ENCODE results near the gene TM6SF1.
A peak's percentile ranks its signal among the peaks of the same experiment; 100 is the strongest.

Gene TM6SF1

DNA sequence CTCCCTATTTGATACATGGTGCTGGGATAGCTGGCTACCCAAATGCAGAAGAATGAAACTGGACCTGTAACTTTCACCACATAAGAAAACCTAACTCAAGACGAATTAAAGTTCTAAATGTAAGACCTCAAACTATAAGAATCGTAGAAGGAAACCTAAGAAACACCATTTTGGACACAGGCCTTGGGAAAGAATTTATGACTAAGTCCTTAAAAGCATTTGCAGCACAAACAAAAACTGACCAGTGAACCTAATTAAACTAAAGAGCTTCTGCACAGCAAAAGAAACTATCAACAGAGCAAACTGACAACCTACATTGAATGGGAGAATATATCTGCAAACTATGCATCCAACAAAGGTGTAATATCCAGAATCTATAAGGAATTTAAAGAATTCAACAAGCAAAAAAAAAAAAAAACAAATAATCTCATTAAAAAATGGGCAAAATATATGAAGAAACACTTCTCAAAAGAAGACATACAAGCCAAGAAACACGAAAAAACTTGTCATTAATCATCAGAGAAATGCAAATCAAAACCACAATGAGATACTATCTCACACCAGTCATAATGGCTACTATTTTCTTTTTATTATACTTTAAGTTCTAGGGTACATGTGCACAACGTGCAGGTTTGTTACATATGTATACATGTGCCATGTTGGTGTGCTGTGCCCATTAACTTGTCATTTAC is 63.2 kb downstream of the TM6SF1 start:
- DNase-seq (ENCODE audit: low read depth): peak; percentile 7
- H3K4me3 ChIP-seq (replicated peaks; ENCODE audit: low read depth, low read length): no peak overlapping the region
- no peak for TF ChIP-seq CTCF (IDR thresholded peaks at IDR 0.05; ENCODE audit: low read length, missing control alignments)

DNA sequence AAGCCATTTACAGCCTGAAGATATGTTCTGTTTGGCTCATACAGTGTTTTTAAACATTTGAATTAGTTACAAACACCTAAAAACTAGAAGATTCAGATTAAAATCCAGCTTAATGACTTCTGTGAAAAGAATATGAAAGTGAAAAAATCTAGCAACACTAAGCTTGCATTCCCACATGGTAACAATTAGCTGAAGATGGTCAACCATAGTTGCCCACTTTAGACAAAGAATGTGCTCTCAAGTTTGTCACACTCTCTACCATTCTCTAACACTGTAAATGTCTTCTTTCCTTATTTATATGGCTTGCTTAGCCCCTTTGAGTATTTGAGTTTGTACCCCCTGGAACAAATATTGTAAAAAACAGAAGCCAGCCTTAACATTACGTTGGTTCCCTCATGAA is 67.4 kb downstream of the TM6SF1 start:
- no peak for TF ChIP-seq CTCF (IDR thresholded peaks at IDR 0.05; ENCODE audit: low read length, missing control alignments)
- H3K4me3 ChIP-seq (replicated peaks; ENCODE audit: low read depth, low read length): no peak overlapping the region
- no peak for DNase-seq (ENCODE audit: low read depth)

- no peak overlapping the region for H3K4me3 ChIP-seq (replicated peaks; ENCODE audit: low read depth, low read length)
- TF ChIP-seq CTCF (IDR thresholded peaks at IDR 0.05; ENCODE audit: low read length, missing control alignments): no peak
- no peak for DNase-seq (ENCODE audit: low read depth)
These were observed 70.9 kb downstream of the TM6SF1 start for GRCh38 chr15:83178390-83178789.

- TF ChIP-seq CTCF (IDR thresholded peaks at IDR 0.05; ENCODE audit: low read length, missing control alignments): no peak
- DNase-seq (ENCODE audit: low read depth): no peak
- H3K4me3 ChIP-seq (replicated peaks; ENCODE audit: low read depth, low read length): no peak overlapping the region
These were observed 71.5 kb downstream of the TM6SF1 start for GRCh38 chr15:83178869-83179325.

DNA sequence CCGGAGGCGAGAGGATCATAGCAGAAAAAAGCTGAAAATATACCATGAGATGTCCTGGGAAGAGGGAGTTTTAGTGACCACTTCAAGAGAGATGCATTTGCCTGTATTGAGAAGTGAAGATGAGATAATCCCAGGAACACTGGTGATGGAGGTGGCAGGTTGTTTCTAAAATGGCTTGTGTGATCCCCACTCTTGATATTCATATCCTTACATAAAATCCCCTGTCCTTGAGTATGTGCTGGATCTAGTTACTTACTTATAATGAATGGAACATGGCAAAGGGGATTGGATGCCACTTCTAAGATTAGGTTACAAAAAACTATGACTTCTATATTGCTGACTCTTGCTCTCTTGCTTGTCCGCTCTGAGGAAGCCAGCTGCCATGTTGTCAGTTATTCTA is 78.1 kb downstream of the TM6SF1 start:
- DNase-seq (ENCODE audit: low read depth): no peak
- H3K4me3 ChIP-seq (replicated peaks; ENCODE audit: low read depth, low read length): no peak overlapping the region
- TF ChIP-seq CTCF (IDR thresholded peaks at IDR 0.05; ENCODE audit: low read length, missing control alignments): no peak

All from fibroblast of pulmonary artery (primary cell).